Calu3 (cell line): ENCODE measurements around the gene MPZL3. TPM values are rescaled to one million over a fixed set of nuclear protein-coding genes. Genes with fewer than 3 reads are reported as not detected.

ENCODE experiments used
- BruUV-seq: library from RNA; stranded (reverse); fragments of 400-500 nt; replicated peaks from 2 replicates; lab custom pipeline; 2021; lab: Mats Ljungman, UMichigan
- CTCF ChIA-PET: fragments of 300-600 bp; sonication (Branson Sonifier 250); formaldehyde crosslinking; loops from one replicate; lab custom pipeline; 2022; ENCODE audit warnings: antibody characterized with exemption; lab: Charles Lee
- DNase-seq: peaks from one replicate; pipeline ENCODE4 v3.0.0; 2022
- H3K27ac Mint-ChIP-seq: one replicate; pipeline ENCODE4 v1.8.0; 2022; ENCODE audit warnings: mixed read lengths; ENCODE audit not compliant: unreplicated experiment
- H3K27me3 Mint-ChIP-seq: one replicate; pipeline ENCODE4 v1.8.0; 2022; ENCODE audit warnings: mixed read lengths; ENCODE audit not compliant: unreplicated experiment
- H3K36me3 Mint-ChIP-seq: one replicate; pipeline ENCODE4 v1.8.0; 2022; ENCODE audit warnings: mild to moderate bottlenecking, moderate library complexity, mixed read lengths; ENCODE audit not compliant: insufficient read depth, unreplicated experiment
- H3K4me1 Mint-ChIP-seq: one replicate; pipeline ENCODE4 v1.8.0; 2022; ENCODE audit warnings: mild to moderate bottlenecking, low read depth, mixed read lengths; ENCODE audit not compliant: unreplicated experiment
- H3K4me3 Mint-ChIP-seq: one replicate; pipeline ENCODE4 v1.8.0; 2022; ENCODE audit warnings: mild to moderate bottlenecking, low read depth, moderate library complexity, mixed read lengths; ENCODE audit not compliant: unreplicated experiment
- H3K9me3 Mint-ChIP-seq: one replicate; pipeline ENCODE4 v1.8.0; 2022; ENCODE audit warnings: low read depth, mixed read lengths; ENCODE audit not compliant: unreplicated experiment
- intact Hi-C: fragments of 100-400 bp; cut with micrococcal nuclease; formaldehyde crosslinking; loops from one replicate; pipeline ENCODE4 v1.10.0; 2022; ENCODE audit not compliant: unreplicated experiment
- total RNA-seq: library from RNA; stranded (reverse); gene quantifications from 2 replicates; pipeline ENCODE4 v1.2.3, GENCODE V29; 2022
- TF ChIP-seq, protein P1 (sequence below): fragments of 200-600 bp; IDR thresholded peaks from one replicate; pipeline ENCODE4 v1.8.0; 2022; ENCODE audit warnings: antibody characterized with exemption; ENCODE audit not compliant: unreplicated experiment

Gene MPZL3
- total RNA-seq, 1 experiment from 2014 or later: 5.9 TPM

- Mint-ChIP-seq H3K36me3 (no peaks in the 10 kb centered on the region), H3K4me3 (no peak overlapping the region), H3K27me3 (no peaks in the 10 kb centered on the region), H3K27ac (no peak overlapping the region), H3K9me3 (no peaks in the 10 kb centered on the region), H3K4me1 (peaks cover 27% of the 10 kb centered on the region)
- TF ChIP-seq, protein P1, sequence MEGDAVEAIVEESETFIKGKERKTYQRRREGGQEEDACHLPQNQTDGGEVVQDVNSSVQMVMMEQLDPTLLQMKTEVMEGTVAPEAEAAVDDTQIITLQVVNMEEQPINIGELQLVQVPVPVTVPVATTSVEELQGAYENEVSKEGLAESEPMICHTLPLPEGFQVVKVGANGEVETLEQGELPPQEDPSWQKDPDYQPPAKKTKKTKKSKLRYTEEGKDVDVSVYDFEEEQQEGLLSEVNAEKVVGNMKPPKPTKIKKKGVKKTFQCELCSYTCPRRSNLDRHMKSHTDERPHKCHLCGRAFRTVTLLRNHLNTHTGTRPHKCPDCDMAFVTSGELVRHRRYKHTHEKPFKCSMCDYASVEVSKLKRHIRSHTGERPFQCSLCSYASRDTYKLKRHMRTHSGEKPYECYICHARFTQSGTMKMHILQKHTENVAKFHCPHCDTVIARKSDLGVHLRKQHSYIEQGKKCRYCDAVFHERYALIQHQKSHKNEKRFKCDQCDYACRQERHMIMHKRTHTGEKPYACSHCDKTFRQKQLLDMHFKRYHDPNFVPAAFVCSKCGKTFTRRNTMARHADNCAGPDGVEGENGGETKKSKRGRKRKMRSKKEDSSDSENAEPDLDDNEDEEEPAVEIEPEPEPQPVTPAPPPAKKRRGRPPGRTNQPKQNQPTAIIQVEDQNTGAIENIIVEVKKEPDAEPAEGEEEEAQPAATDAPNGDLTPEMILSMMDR: no peak
- intact Hi-C loops: no loop called here
- no peak for DNase-seq
- CTCF ChIA-PET: interaction anchor here (1.9 kb wide), 1 partner anchor 91 kb away, joined by 6 read pairs; no protein-coding TSS in a partner anchor
- no TSS peak for BruUV-seq
These were observed 37.2 kb upstream of the MPZL3 start for GRCh38 chr11:118289401-118289800.

GRCh38 chr11:118287006-118287405, 34.8 kb upstream of the MPZL3 start:
- BruUV-seq: no TSS peak
- intact Hi-C loops: no loop called here
- Mint-ChIP-seq H3K9me3 (no peaks in the 10 kb centered on the region), H3K36me3 (no peaks in the 10 kb centered on the region), H3K4me3 (no peak overlapping the region), H3K27ac (no peak overlapping the region), H3K27me3 (no peaks in the 10 kb centered on the region), H3K4me1 (peaks cover 25% of the 10 kb centered on the region)
- no peak for DNase-seq
- CTCF ChIA-PET: interaction anchor here (0.6 kb wide), 2 partner anchors 25 to 1860 kb away, joined by 3 to 4 read pairs; no protein-coding TSS in a partner anchor
- TF ChIP-seq, protein P1: no peak

- Mint-ChIP-seq H3K27me3 (no peaks in the 10 kb centered on the region), H3K36me3 (no peaks in the 10 kb centered on the region), H3K9me3 (no peaks in the 10 kb centered on the region), H3K4me1 (peaks cover 20% of the 10 kb centered on the region), H3K4me3 (no peak overlapping the region), H3K27ac (no peak overlapping the region)
- no TSS peak for BruUV-seq
- TF ChIP-seq, protein P1: no peak
- DNase-seq: no peak
- CTCF ChIA-PET: interaction anchor here (0.6 kb wide), 3 partner anchors 24 to 1860 kb away, joined by 3 to 5 read pairs (median 4); no protein-coding TSS in a partner anchor
- intact Hi-C loops: no loop called here
These were observed 34.4 kb upstream of the MPZL3 start for GRCh38 chr11:118286545-118286944.

DNA sequence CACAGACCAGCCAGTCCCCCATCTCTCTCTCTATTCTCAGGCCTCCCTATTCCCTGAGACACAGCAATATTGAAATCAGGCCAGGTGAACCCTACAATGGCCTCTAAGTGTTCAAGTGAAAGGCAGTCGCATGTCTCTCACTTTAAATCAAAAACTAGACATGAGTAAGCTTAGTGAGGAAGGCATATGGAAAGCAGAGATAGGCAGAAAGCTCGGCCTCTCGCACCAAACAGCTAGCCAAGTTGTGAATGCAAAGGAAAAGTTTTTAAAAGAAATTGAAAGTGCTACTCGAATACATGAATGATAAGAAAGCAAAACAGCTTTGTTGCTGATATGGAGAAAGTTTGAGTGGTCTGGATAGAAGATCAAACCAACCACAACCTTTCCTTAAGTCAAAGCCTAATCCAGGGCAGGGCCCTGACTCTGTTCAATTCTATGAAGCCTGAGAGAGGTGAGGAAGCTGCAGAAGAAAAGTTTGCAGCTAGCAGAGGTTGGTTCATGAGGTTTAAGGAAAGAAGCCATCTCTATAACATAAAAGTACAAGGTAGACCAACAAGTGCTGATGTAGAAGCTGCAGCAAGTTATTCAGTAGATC, 31.7 kb upstream of the MPZL3 start:
- intact Hi-C loops: no loop called here
- Mint-ChIP-seq H3K4me3 (no peak overlapping the region), H3K27ac (no peak overlapping the region), H3K4me1 (peaks cover 3% of the 10 kb centered on the region), H3K9me3 (no peaks in the 10 kb centered on the region), H3K36me3 (no peaks in the 10 kb centered on the region), H3K27me3 (no peaks in the 10 kb centered on the region)
- TF ChIP-seq, protein P1: no peak
- CTCF ChIA-PET: no interaction called here
- DNase-seq: no peak
- no TSS peak for BruUV-seq
